Trophoblast cell (in vitro differentiated cells and primary cell): ENCODE results near the gene HDGFL3.

ENCODE experiments used
- DNase-seq, 2 donors: peaks; one replicate each; pipeline ENCODE4 v3.0.0-alpha.2; 2016
- H2AFZ ChIP-seq: 2 replicates; pipeline ENCODE4 v1.6.1; 2013; ENCODE audit warnings: low read length, moderate library complexity, mild to moderate bottlenecking; ENCODE audit not compliant: insufficient read depth, poor library complexity
- H2AK5ac ChIP-seq: 2 replicates; pipeline ENCODE4 v1.6.1; 2013; ENCODE audit warnings: mild to moderate bottlenecking, low read length
- H2BK120ac ChIP-seq: 2 replicates; pipeline ENCODE4 v1.6.1; 2013; ENCODE audit warnings: low read length, mild to moderate bottlenecking, moderate library complexity; ENCODE audit not compliant: insufficient read depth, poor library complexity
- H2BK12ac ChIP-seq: 2 replicates; pipeline ENCODE4 v1.6.1; 2013; ENCODE audit warnings: mild to moderate bottlenecking, low read length, moderate library complexity
- H2BK5ac ChIP-seq: 2 replicates; pipeline ENCODE4 v1.6.1; 2013; ENCODE audit warnings: low read length, low read depth, moderate library complexity, mild to moderate bottlenecking; ENCODE audit not compliant: poor library complexity
- H3K14ac ChIP-seq: 2 replicates; pipeline ENCODE4 v1.6.1; 2013; ENCODE audit warnings: mild to moderate bottlenecking, low read length
- H3K18ac ChIP-seq: 2 replicates; pipeline ENCODE4 v1.6.1; 2013; ENCODE audit warnings: mild to moderate bottlenecking, low read length
- H3K23ac ChIP-seq: 2 replicates; pipeline ENCODE4 v1.6.1; 2013; ENCODE audit warnings: low read length
- H3K27ac ChIP-seq: 2 replicates; pipeline ENCODE4 v1.5.1; 2013; ENCODE audit warnings: low read depth, mild to moderate bottlenecking, inconsistent platforms, low read length, moderate library complexity
- H3K27me3 ChIP-seq: 2 replicates; pipeline ENCODE4 v1.6.1; 2013; ENCODE audit warnings: inconsistent platforms, mild to moderate bottlenecking, low read length, moderate library complexity; ENCODE audit not compliant: insufficient read depth
- H3K36me3 ChIP-seq, 2 experiments: 1 replicate in 1 of 2; 2 replicates in 1 of 2; pipeline ENCODE4 v1.6.1; 2013; ENCODE audit warnings: low read length in 2 of 2, mild to moderate bottlenecking in 2 of 2, moderate library complexity in 1 of 2; ENCODE audit not compliant: insufficient read depth in 2 of 2, control insufficient read depth in 1 of 2
- H3K4ac ChIP-seq: 2 replicates; pipeline ENCODE4 v1.6.1; 2013; ENCODE audit warnings: low read depth, mild to moderate bottlenecking, low read length, moderate library complexity
- H3K4me1 ChIP-seq, 2 experiments: 1 replicate in 1 of 2; 2 replicates in 1 of 2; pipeline ENCODE4 v1.6.1; 2013; ENCODE audit warnings: low read length in 2 of 2, mild to moderate bottlenecking in 2 of 2, moderate library complexity in 1 of 2; ENCODE audit not compliant: insufficient read depth in 2 of 2, control insufficient read depth in 1 of 2
- H3K4me2 ChIP-seq: 2 replicates; pipeline ENCODE4 v1.6.1; 2013; ENCODE audit warnings: inconsistent platforms, mild to moderate bottlenecking, low read length, moderate library complexity
- H3K4me3 ChIP-seq: 2 replicates; pipeline ENCODE4 v1.5.1; 2013; ENCODE audit warnings: mild to moderate bottlenecking, low read depth, low read length, inconsistent platforms
- H3K79me1 ChIP-seq: one replicate; pipeline ENCODE4 v1.6.1; 2013; ENCODE audit warnings: low read length
- H3K79me2 ChIP-seq: 2 replicates; pipeline ENCODE4 v1.6.1; 2013; ENCODE audit warnings: low read length, mild to moderate bottlenecking; ENCODE audit not compliant: control insufficient read depth, insufficient read depth, poor library complexity
- H3K9ac ChIP-seq: 2 replicates; pipeline ENCODE4 v1.6.1; 2013; ENCODE audit warnings: mild to moderate bottlenecking, low read length
- H3K9me3 ChIP-seq: 2 replicates; pipeline ENCODE4 v1.6.1; 2013; ENCODE audit warnings: low read depth, mild to moderate bottlenecking, control low read depth, inconsistent platforms, low read length; ENCODE audit not compliant: insufficient read depth
- H4K12ac ChIP-seq: 2 replicates; pipeline ENCODE4 v1.6.1; 2013; ENCODE audit warnings: low read depth, mild to moderate bottlenecking, low read length, moderate library complexity
- H4K8ac ChIP-seq: 2 replicates; pipeline ENCODE4 v1.6.1; 2013; ENCODE audit warnings: low read depth, mild to moderate bottlenecking, low read length, moderate library complexity
- H4K91ac ChIP-seq: one replicate; pipeline ENCODE4 v1.6.1; 2013; ENCODE audit warnings: low read depth, mild to moderate bottlenecking, low read length, moderate library complexity
- WGBS: extraction: QIAGEN DNeasy Blood & Tissue Kit; methylation state at CpG from one replicate; pipeline ENCODE4 v1.1.7; 2013; ENCODE audit warnings: missing lambda C conversion rate; ENCODE audit not compliant: insufficient read length, insufficient coverage; ENCODE audit errors: extremely low coverage; 5-methylcytosine and 5-hydroxymethylcytosine counted together

The HDGFL3 gene

GRCh38 chr15:83100097-83100646 is 107.5 kb downstream of the HDGFL3 start:
- Histone ChIP-seq H3K27ac (no peak overlapping the region), H4K91ac (no peak overlapping the region), H3K9ac (no peak overlapping the region), H3K9me3 (no peaks in the 10 kb centered on the region), H2AFZ (no peak overlapping the region), H4K8ac (no peak overlapping the region), H3K79me2 (no peaks in the 10 kb centered on the region), H3K27me3 (peaks cover 2% of the 10 kb centered on the region), H2AK5ac (no peak overlapping the region), H3K14ac (no peak overlapping the region), H2BK120ac (no peak overlapping the region), H3K4me1 (no peaks in the 10 kb centered on the region), H3K4me2 (no peak overlapping the region), H3K18ac (no peak overlapping the region), H3K4me3 (no peak overlapping the region), H2BK5ac (no peak overlapping the region), H3K36me3 (no peaks in the 10 kb centered on the region), H3K23ac (no peak overlapping the region), H3K4ac (no peak overlapping the region), H3K79me1 (no peaks in the 10 kb centered on the region), H2BK12ac (no peak overlapping the region), H4K12ac (no peak overlapping the region)
- peak in 1 of 2 donors; percentile 6 for DNase-seq
- no CpG with 5 or more reads among the region's 2 CpGs for WGBS

- no peak overlapping the region for H3K18ac ChIP-seq
- no peak overlapping the region for H2AFZ ChIP-seq
- no peak overlapping the region for H3K4me3 ChIP-seq
- no peak overlapping the region for H2BK5ac ChIP-seq
- H3K79me2 ChIP-seq: no peaks in the 10 kb centered on the region
- no peak overlapping the region for H3K27ac ChIP-seq
- no peak overlapping the region for H2BK12ac ChIP-seq
- DNase-seq: no peak
- peaks cover 2% of the 10 kb centered on the region for H3K27me3 ChIP-seq
- H3K36me3 ChIP-seq: no peaks in the 10 kb centered on the region
- no peak overlapping the region for H2AK5ac ChIP-seq
- H3K4me1 ChIP-seq: no peaks in the 10 kb centered on the region
- no peak overlapping the region for H4K8ac ChIP-seq
- no peak overlapping the region for H3K14ac ChIP-seq
- WGBS: 100% methylated on average over 2 of the region's 2 CpGs
- H3K23ac ChIP-seq: no peak overlapping the region
- H4K91ac ChIP-seq: no peak overlapping the region
- no peak overlapping the region for H3K9ac ChIP-seq
- no peak overlapping the region for H3K4ac ChIP-seq
- H2BK120ac ChIP-seq: no peak overlapping the region
- no peak overlapping the region for H3K4me2 ChIP-seq
- H4K12ac ChIP-seq: no peak overlapping the region
- H3K79me1 ChIP-seq: no peaks in the 10 kb centered on the region
- no peaks in the 10 kb centered on the region for H3K9me3 ChIP-seq
These were observed 108.3 kb downstream of the HDGFL3 start for GRCh38 chr15:83099290-83099689.

GRCh38 chr15:83098079-83098478 is 109.5 kb downstream of the HDGFL3 start:
- H3K23ac ChIP-seq: no peak overlapping the region
- no peak overlapping the region for H3K4me2 ChIP-seq
- no peak overlapping the region for H2BK120ac ChIP-seq
- H3K4me3 ChIP-seq: no peak overlapping the region
- no peaks in the 10 kb centered on the region for H3K79me1 ChIP-seq
- H2AFZ ChIP-seq: no peak overlapping the region
- no peak overlapping the region for H4K12ac ChIP-seq
- H3K18ac ChIP-seq: no peak overlapping the region
- H3K27me3 ChIP-seq: peaks cover 2% of the 10 kb centered on the region
- H3K27ac ChIP-seq: no peak overlapping the region
- no peak overlapping the region for H3K9ac ChIP-seq
- H3K4ac ChIP-seq: no peak overlapping the region
- DNase-seq: no peak
- no peak overlapping the region for H4K8ac ChIP-seq
- H2BK12ac ChIP-seq: no peak overlapping the region
- no peak overlapping the region for H2AK5ac ChIP-seq
- H3K79me2 ChIP-seq: no peaks in the 10 kb centered on the region
- no peaks in the 10 kb centered on the region for H3K4me1 ChIP-seq
- H3K14ac ChIP-seq: no peak overlapping the region
- no peak overlapping the region for H2BK5ac ChIP-seq
- H3K9me3 ChIP-seq: no peaks in the 10 kb centered on the region
- H3K36me3 ChIP-seq: no peaks in the 10 kb centered on the region
- H4K91ac ChIP-seq: no peak overlapping the region

- Histone ChIP-seq H3K4ac (no peak overlapping the region), H3K36me3 (no peaks in the 10 kb centered on the region), H2AFZ (no peak overlapping the region), H3K27me3 (no peaks in the 10 kb centered on the region), H2BK5ac (no peak overlapping the region), H3K27ac (no peak overlapping the region), H3K79me1 (no peaks in the 10 kb centered on the region), H3K9ac (no peak overlapping the region), H4K8ac (no peak overlapping the region), H3K79me2 (no peaks in the 10 kb centered on the region), H3K4me1 (peaks cover 4 to 7% of the 10 kb centered on the region in 2 experiments), H2BK120ac (no peak overlapping the region), H3K23ac (no peak overlapping the region), H3K4me2 (no peak overlapping the region), H3K4me3 (no peak overlapping the region), H2AK5ac (no peak overlapping the region), H2BK12ac (no peak overlapping the region), H4K12ac (no peak overlapping the region), H4K91ac (no peak overlapping the region), H3K9me3 (no peaks in the 10 kb centered on the region), H3K14ac (no peak overlapping the region), H3K18ac (no peak overlapping the region)
- no CpG with 5 or more reads among the region's 5 CpGs for WGBS
- DNase-seq: no peak
These were observed 113.0 kb downstream of the HDGFL3 start for GRCh38 chr15:83094583-83094982.
